ENCODE measurements around the gene SEC14L2. TPM values are rescaled to one million over a fixed set of nuclear protein-coding genes. Genes with fewer than 3 reads are reported as not detected.

The SEC14L2 gene
- total RNA-seq, 1 experiment from 2014 or later: 33.5 TPM

DNA sequence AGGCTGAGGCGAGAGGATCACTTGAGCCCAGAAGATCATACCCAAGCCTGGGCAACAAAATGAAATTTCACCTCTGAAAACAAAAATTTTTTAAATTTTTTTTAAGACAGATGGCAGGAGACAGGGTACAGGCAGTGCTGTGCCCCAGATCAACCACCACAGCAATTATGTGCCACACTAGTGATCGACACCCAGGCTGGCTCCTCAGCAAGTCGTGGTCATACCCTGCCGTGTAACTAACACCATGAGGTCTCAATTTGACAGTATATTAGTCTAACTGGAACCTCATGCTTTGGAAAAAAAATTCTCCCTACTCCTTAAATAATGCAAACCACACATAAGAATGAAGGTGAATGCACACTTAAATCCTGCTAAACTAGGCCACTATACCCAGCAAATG is 48.4 kb upstream of the SEC14L2 start (continued):
- no peak for TF ChIP-seq ZBTB33 (IDR thresholded peaks at IDR 0.05; ENCODE audit: extremely low read depth, insufficient replicate concordance, low read length)
- TF ChIP-seq SIN3A (IDR thresholded peaks at IDR 0.05; ENCODE audit: low read depth): no peak
- no peak for TF ChIP-seq ZNF274 (IDR thresholded peaks at IDR 0.05; ENCODE audit: low read depth, low read length)
- TF ChIP-seq, protein P1, sequence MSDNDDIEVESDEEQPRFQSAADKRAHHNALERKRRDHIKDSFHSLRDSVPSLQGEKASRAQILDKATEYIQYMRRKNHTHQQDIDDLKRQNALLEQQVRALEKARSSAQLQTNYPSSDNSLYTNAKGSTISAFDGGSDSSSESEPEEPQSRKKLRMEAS (IDR thresholded peaks at IDR 0.05): no peak
- no peak for TF ChIP-seq RAD21 (IDR thresholded peaks at IDR 0.05; ENCODE audit: low read depth)
- TF ChIP-seq CBX3 (IDR thresholded peaks at IDR 0.05; ENCODE audit: low read depth): no peak
- no peak for TF ChIP-seq SP1 (IDR thresholded peaks at IDR 0.05; ENCODE audit: low read depth)
- no peak for TF ChIP-seq ELF1 (IDR thresholded peaks at IDR 0.05; ENCODE audit: borderline replicate concordance, low read depth)

DNA sequence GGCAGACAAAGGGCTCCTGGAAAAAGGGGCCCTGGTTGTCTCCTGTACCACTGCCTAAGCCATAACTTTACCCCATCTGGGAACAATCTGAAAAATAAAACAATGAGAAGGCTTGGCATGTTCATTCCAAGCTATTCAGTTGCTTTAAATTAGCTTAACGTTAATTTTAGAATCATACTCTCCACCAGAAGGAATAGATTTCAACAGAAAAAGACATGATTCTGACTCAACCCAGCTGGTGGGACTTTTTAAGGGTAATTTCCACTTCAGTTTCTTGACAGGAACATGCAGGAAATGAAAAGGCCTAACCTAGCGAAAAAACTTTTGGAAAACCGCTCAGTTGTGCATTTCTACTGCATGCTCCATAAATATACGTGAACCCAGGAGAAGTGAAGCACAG is 48.0 kb upstream of the SEC14L2 start:
- Histone ChIP-seq H3K9ac (ENCODE audit: low read length) (no peak overlapping the region), H4K20me1 (ENCODE audit: insufficient read depth) (no peaks in the 10 kb centered on the region), H3K4me1 (ENCODE audit: control insufficient read depth in 1 of 2, insufficient read depth in 2 of 2, low read length in 2 of 2) (no peaks in the 10 kb centered on the region), H3K9me3 (ENCODE audit: control insufficient read depth in 1 of 2, insufficient read depth in 1 of 2, low read depth in 1 of 2, low read length in 2 of 2) (no peaks in the 10 kb centered on the region), H3K27me3 (ENCODE audit: insufficient read depth, low read length) (no peaks in the 10 kb centered on the region), H3K79me2 (ENCODE audit: insufficient read depth, low read length) (peaks cover 92% of the 10 kb centered on the region), H2AFZ (ENCODE audit: low read depth, low read length, poor library complexity, severe bottlenecking) (no peak overlapping the region), H3K27ac (ENCODE audit: low read depth, low read length) (no peak overlapping the region), H3K9me2 (ENCODE audit: insufficient read depth) (no peaks in the 10 kb centered on the region), H3K4me2 (ENCODE audit: low read length) (no peak overlapping the region), H3K36me3 (ENCODE audit: control insufficient read depth in 1 of 2, insufficient read depth in 2 of 2, low read length in 2 of 2) (peaks cover 68 to 73% of the 10 kb centered on the region in 2 experiments), H3K4me3 (replicated peaks in 1 of 2; ENCODE audit: low read depth in 1 of 2, low read length in 2 of 2) (no peak overlapping the region)
- ChIA-PET POLR2A (no interaction called here), RAD21 (ENCODE audit: low non-redundant PET in 1 of 2, low total read pairs in 2 of 2, uncharacterized antibody in 2 of 2, unreplicated experiment in 2 of 2) (no interaction called here), CTCF (no interaction called here)
- BruUV-seq (replicated peaks): no TSS peak
- intact Hi-C loops (cut with micrococcal nuclease): no loop called here
- no peak for DNase-seq (ENCODE audit: low read depth, low spot score)
- no peak for ATAC-seq
- no peak for TF ChIP-seq FOSL1 (IDR thresholded peaks at IDR 0.05; ENCODE audit: low read depth)

Data from HCT116 (cell line).